Colon (tissue), 2 donors: ENCODE data around the gene AFG1L.
"Not testable (repeated sequence)": the region's sequence is repeated elsewhere in the genome, so short reads cannot be mapped to it uniquely, and the experiment has no call there.

Source experiments
- FAIRE-seq: peaks from 2 replicates; lab custom pipeline; 2012; peaks lifted over from hg19 to GRCh38; lab: Jason Lieb, UNC
- donor health status: control.
- donor health status: control.

AFG1L gene

DNA sequence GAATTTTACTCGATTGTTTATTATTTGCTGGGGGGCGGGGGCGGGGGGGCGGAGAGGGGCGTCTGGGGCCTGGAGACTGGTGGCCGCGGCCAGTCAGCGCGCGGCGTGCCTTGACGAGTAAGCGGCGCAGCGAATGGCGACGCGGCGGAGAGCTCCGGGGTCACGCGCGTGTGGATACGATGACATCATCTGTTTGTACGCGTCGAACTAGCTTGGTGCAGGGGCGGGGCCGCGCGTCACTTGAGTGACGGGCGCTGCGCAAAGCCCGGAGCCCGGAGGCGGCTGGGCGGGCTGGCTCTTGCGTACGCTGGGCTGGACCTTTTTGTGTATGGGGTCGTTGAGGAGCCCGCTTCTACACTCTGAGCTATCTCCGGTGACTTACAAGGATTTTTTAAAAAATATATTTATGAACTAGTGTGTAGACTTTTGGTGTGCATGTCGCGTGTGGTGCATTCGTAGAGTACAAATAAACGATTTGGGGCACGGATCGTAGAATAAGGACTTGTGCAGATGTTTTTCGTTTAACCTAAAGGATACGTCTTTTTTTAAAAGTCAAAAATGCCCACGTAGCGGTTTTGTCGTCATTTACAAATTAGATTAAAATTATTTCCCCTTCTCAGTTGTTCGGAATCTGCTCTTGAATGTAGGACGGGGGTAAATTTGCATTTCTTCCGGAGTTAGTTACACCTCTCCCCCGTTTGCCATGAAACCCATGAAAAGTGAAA is 263.7 kb downstream of the AFG1L start:
- no peak for FAIRE-seq

DNA sequence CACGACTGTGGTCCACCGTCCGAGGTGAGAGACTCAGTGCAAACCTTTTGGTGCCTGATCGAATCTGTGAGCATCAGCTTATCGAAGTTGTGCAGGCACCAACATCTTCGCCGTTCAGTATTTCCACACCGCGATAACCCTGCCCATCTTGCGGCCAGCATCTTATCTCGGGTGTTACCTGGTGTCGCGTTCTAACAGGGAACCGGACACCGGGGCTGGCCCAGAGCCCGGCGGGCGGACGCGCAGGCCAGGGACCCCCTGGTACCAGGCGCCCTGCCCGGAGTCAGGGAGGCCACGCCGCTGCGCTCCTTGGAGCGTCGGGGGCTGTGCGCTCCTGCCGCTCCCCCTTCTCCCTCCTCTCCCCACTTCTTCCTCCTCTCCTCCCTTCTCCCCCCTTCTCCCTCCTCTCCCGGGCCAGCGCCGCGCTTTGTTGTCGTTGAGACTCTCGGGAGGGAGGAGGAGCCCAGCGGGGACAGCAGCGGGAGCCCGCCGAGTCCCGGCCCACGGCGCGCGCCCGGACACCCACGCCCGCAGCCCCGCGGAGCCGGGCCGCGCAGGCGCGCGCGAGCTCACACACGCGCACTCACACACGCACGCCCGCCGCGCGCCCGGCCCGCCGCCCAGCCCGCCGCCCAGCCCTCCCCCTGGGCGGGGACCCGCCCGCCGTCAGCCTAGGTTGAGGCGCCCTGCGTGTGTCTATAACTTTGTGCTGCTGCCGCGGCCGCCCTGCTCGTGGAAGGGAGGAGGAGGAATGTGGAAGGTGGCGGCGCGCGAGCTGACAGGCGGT is 264.4 kb downstream of the AFG1L start:
- no peak for FAIRE-seq

DNA sequence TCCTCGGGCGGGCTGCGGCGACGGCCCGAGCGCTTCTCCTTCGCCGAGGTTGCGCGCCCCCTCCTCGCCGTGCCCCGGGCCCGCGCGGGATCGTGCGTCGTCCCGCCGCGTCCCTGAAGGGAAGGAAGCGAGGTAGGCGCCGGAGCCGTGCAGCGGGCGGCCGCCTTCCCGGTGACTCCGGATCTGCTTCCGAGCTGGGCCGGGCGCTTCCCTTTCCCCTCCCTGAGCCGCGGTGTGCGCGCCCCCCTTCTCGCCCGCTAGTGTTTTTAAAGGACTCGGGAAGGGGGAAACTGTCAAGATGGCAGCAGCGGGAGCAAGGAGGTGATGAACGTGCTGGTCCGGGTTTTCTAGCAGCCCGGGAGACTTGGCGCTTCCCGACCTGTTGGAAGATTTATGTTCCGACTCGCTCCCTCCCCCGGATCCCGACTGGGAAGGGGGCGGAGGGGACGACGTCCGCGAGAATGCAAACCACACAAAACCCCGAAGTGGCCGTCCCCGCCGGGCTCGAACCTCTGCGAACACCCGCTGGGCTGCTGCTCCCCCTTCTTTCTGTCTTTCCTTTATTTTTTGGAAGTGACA is 265.1 kb downstream of the AFG1L start:
- no peak for FAIRE-seq

DNA sequence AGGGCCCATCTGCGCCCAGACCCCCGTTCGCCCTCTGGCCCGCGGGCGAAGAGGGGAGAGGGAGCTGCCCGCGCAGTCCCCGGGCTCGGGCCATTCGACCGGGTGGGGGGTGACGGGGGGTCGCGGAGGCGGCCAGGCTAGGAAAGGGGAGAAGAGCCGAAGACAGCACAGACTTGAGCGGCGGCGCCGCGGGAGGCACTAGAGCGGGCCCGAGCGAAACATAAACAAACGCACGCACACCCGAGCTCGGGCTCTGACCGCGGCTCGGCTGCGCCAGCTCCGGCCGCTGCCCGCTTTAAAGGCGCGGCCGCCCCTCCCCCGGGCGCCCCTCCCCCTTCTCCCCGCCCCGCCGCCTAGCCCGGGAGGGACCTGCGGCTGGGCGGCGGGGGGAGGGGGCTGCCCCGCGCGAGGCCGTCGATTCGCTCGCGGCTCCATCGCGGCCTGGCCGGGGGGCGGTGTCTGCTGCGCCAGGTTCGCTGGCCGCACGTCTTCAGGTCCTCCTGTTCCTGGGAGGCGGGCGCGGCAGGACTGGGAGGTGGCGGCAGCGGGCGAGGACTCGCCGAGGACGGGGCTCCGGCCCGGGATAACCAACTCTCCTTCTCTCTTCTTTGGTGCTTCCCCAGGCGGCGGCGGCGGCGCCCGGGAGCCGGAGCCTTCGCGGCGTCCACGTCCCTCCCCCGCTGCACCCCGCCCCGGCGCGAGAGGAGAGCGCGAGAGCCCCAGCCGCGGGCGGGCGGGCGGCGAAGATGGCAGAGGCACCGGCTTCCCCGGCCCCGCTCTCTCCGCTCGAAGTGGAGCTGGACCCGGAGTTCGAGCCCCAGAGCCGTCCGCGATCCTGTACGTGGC is 265.8 kb downstream of the AFG1L start, which contains the start of gene FOXO3:
FOXO3 (plus strand) TSS at position 455 of the 846 bp plus-strand sequence; CDS start at position 747, 292 bp downstream.
- FAIRE-seq = no peak

DNA sequence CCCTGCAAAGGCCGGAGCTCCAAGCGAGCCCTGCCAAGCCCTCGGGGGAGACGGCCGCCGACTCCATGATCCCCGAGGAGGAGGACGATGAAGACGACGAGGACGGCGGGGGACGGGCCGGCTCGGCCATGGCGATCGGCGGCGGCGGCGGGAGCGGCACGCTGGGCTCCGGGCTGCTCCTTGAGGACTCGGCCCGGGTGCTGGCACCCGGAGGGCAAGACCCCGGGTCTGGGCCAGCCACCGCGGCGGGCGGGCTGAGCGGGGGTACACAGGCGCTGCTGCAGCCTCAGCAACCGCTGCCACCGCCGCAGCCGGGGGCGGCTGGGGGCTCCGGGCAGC is 266.4 kb downstream of the AFG1L start:
- FAIRE-seq = not testable (repeated sequence)

DNA sequence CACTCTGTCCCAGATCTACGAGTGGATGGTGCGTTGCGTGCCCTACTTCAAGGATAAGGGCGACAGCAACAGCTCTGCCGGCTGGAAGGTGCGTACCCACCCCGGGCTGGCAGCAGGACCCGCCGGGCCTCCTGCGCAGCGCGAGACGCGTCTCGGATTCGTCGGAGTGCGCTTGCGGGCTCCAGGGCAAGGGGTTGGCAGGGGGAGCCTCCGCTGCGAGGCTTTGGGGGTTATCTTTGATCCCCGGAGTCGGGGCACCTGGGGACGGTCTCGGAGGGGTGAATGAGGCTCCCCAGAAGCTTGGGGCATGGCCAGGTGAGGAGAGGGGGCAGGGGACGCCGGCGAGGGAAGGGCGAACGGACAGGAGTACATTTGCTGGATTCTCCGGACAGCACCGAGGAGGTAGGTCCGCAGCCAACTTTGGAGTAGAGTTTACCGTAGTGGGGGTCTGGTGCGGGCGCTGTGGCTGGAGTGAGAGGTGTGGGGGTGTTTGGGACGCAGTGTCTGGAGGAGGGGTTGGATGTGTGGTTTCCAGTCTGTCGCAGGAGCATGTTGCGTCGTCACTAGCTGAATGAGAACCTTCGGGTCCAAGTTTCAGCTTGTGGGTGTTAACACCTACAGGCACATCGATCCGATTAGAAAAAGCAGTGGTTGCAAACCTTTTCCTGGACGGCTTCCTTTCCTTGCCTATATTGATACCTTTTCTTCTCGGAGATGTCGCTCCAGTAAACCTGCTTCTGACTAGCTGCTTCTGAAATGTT is 267.1 kb downstream of the AFG1L start:
- no peak for FAIRE-seq

DNA sequence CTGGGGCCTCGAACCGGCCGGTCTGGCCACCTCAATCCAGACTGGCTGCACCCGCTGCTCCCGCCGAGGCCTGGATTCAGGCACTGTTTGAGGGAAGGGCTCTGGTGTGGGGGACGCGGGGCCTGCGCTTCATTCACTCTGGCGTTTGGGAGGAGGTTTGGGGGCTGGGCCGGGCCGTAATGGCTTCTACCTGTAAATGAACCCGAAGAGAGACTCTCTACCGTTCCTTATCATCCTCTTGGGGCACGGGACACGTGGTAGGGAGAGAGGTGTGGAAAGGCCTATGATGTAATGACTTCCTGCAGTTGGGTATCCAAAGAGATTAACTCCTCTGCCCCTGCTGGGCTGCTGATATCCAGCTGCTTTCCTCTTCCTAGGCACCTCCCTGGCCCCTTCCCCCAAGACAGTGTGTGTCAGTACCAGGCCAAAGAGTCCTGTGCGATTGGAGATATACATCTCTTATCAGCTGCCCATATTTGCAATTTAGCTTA is 267.7 kb downstream of the AFG1L start:
- FAIRE-seq = no peak

DNA sequence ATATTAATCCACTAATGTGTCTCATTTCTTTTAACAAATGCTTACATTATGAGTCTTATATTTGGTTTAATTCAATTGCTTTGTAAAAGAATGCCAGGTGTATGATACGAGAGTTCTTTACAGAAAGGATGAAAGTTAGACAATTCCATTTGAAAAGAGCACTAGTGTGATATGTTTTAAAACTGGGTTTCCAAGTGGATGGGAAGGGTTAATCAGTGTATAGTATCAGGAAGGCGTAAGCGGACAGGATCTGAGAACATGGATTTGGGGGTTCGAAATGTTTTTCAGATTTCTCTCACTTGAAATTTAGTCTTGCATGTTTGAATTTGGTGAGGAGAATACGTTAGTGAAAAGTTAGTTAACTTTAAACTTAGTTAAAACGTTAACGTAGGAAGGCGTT is 268.4 kb downstream of the AFG1L start:
- no peak for FAIRE-seq

DNA sequence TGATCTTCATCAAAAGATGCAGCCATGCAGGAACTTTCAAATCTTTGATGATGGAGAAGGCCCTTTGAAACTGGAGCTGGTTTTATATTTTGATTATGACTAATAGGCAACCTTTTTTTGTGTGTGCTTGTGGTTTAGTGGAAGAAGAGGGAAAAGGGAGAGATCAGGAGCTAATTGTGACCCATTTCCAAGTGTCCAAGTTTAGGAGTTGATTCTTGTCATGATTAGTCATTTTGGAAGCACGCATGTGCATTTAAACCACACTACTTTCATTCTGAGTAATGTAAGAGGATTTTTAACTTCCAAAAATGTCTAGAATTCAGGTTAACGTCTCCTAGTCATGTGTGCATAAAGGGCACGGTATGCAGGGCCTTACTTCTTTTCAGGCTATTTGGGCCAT is 269.3 kb downstream of the AFG1L start:
- FAIRE-seq = no peak

DNA sequence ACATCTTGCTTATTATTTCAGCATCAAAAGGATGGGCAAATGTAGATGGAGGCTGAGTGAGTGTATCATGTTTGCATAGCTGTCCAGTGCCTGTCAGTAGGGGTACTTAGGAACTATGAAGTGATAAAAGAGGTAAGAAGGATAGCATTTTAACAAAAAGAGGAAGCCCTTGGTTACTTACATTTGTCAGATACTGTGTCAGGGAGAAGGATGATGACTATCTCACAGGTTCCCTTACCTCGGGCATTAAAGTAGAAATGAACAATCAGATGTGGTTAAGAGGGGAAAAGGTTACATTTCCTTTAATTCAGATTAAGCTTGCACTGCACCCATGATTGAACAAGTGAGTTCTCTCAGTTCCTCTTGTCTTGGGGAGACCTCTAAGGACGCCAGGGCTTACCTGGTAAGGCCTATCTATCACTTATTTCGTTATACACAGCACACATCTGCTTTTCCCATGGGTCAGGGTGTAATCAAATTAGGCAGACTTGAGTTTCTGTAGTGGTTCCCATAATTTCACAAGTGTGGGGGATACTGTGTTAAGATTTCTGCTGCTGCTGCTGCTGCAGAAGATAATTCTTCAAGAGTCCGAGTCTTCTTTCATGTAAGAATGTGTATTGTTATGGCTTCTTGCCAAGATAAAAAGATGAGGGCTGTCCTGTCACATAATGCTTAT is 270.4 kb downstream of the AFG1L start:
- no peak for FAIRE-seq

DNA sequence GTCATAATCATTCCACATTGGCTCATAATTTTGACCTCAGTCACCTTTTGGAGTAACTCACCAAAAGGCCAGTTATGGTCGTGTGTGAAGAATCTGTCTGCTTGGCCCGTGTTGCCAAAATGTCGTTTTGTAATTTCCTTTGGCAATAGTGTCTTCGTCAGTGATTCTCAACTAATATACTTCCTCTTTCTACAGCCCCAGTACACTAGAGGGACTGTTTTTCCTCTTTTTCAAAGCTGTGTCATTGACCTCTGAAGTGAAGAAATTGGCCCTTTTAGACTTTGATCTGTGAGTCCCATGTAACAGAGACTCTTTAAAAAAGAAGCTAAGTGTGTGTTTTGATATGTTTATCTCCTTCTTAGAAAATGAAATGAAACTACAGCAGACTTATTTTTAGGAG is 271.0 kb downstream of the AFG1L start:
- peak; percentile 78 for FAIRE-seq

DNA sequence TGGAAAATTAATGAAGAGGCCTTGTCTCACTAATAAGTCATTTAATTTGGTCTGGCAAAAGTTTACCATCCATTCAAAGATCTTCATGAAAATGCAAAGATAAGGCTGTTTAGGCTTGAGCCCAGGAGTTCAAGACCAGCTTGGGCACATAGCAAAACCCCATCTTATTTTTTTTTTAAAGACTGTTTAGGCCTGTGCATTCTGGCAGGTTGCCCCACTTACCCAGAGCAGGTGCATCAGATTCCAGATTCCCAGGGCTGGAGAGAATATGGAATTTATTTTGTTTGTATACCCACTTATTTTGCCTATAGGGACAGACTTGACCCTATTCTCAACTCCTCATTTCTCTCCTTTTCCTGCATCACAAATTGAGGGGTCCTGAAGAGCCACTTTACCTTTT is 271.6 kb downstream of the AFG1L start:
- no peak for FAIRE-seq

DNA sequence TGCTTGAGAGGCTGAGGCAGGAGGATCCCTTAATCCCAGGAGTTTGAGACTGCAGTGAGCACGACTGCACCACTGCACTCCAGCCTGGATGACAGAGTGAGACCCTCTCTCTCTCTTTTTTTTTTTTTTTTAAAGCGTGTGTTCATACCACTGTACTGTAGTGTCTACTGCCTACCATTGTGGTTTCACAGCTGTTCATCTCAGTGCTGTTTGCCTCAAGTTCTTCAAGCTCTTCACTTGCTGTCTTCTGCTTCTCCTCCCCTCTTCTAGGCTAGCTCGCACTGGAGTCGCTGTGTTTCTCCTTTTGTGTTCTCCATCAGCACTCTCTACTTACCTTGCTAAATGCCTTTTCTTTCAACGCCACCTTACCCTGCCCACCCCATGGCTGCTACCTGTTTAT is 273.2 kb downstream of the AFG1L start:
- no peak for FAIRE-seq

DNA sequence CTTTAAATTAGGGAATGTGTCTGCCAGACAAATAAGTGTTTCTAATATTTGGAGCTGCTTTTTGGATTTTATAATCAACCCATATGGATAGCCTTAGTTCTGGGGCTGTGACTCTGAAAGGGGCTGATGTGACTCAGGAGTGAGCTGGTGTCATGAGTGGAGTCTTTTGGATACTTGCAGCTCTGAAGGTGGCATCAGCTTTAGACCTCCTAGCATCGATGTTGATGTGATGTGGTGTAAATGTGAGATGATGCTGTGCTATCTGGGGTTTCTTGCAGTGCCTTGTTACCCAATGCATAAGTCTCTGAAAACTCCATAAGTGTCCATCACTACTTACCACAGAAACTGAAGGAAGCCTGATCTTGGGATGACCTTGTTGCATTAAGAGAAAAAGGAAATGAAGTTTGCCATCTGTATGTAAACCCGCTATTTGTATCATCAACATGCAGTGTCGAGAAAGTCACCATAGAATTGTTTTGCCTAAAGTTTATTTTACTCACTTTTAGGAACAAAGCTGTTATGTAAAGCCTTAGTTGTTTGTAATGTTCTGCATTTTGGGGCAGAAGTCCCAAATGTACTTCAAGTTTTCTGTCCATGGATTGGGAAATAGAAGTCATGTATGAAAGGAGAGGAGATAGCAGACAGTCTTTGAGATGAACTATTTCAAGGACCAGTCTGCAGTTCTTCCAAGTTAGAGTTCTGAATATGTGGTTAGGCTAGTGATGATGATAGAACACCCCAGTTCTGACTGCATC is 273.9 kb downstream of the AFG1L start:
- no peak for FAIRE-seq

DNA sequence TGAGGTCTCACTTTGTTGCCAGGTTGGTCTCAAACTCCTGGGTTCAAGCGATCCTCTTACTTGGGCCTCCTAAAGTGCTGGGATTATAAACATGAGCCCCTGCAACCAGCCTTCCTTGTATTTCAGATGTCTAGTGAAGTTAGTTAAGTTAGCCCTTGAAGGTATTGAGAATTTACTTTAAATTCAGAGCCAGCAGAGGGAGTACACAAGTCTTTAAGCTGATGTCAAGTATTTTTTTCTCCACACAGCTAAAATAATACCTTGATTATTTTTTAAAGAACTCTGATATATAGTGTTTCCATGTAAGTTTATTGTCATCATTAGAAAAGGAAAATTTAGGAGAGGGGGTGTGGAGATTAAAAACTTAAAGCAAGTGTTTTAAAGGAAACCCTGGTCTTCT is 275.7 kb downstream of the AFG1L start:
- no peak for FAIRE-seq

DNA sequence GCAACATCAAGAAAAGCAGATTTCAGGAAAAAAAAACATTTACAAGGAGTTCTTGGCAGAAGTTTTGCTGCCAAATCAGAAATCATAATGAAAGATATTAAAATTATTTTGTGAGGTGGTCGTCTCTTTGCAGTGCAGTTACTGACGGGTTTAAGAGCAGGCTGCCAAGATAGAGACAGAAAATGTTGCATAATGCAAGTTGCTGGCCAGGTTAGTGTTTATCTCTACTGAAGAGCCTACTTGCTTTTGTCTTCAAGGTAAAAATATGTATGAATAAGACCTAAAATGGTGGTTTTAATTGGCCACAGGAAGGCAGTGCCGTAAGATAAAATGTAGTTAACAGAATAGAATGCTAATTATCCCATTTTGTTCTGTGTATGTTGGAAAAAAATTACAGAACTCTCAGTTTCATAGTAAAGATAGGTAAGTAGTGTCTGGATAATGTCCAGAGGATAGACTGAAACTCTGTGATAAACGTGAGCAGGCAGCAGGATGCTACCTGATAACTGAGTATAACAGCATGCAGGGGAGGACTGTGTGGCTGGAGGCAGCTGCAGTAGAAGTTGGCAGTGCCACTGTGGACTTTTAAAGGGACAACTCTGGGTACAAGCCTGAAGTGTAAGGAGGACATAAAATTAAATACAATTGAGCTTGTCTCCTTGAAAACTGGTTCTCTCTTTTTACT is 279.7 kb downstream of the AFG1L start:
- FAIRE-seq = no peak
